Left ventricle myocardium inferior (tissue), 1 donor: ENCODE results near the gene ALCAM. TPM values are rescaled to one million over a fixed set of nuclear protein-coding genes. Genes with fewer than 3 reads are reported as not detected.

Experiments used
- DNase-seq: peaks from one replicate; pipeline ENCODE4 v3.0.0-alpha.2; 2020
- H3K27ac ChIP-seq: fragments of 200-600 bp; replicated peaks from 2 replicates; pipeline ENCODE4 v1.8.0; 2021
- H3K27me3 ChIP-seq: fragments of 200-600 bp; 2 replicates; pipeline ENCODE4 v1.8.0; 2021; ENCODE audit warnings: low read depth
- H3K36me3 ChIP-seq: fragments of 200-600 bp; 2 replicates; pipeline ENCODE4 v1.8.0; 2021
- H3K4me1 ChIP-seq: fragments of 200-600 bp; 2 replicates; pipeline ENCODE4 v1.8.0; 2021
- H3K4me3 ChIP-seq: fragments of 200-600 bp; 2 replicates; pipeline ENCODE4 v1.8.0; 2021; ENCODE audit warnings: mild to moderate bottlenecking, moderate library complexity
- H3K9me3 ChIP-seq: fragments of 200-600 bp; replicated peaks from 2 replicates; pipeline ENCODE4 v1.8.0; 2021
- CTCF ChIP-seq: fragments of 200-600 bp; IDR thresholded peaks from 2 replicates; pipeline ENCODE4 v1.8.0; 2021; ENCODE audit warnings: antibody characterized with exemption, mild to moderate bottlenecking, borderline replicate concordance
- intact Hi-C: fragments of 100-400 bp; cut with micrococcal nuclease; formaldehyde crosslinking; loops from one replicate; pipeline ENCODE4 v1.11.0; 2022
- total RNA-seq: library from RNA; stranded (reverse); fragmentation: NEBNext Ultra II Directional; extraction: Animal tissue kit (Norgen Biotek cat#: 25700); gene quantifications from one replicate; pipeline ENCODE4 v1.2.1, GENCODE V29; 2021
- donor health status: DM: no; HTN: yes; CAD: no; lungs with severe emphysema.

Gene ALCAM
- total RNA-seq, 1 donor from 2014 or later = 3.7 TPM

- H3K4me3 ChIP-seq = no peak overlapping the region
- intact Hi-C loops = no loop called here
- H3K27ac ChIP-seq = no peak overlapping the region
Observed at GRCh38 chr3:105495021-105495420, 128.3 kb downstream of the ALCAM start.

GRCh38 chr3:105496343-105496742, 129.6 kb downstream of the ALCAM start:
- Histone ChIP-seq H3K36me3 (no peaks in the 10 kb centered on the region), H3K4me1 (peaks cover 5% of the 10 kb centered on the region), H3K27ac (no peak overlapping the region), H3K4me3 (no peak overlapping the region), H3K9me3 (peaks cover 1% of the 10 kb centered on the region), H3K27me3 (no peaks in the 10 kb centered on the region)
- TF ChIP-seq CTCF = no peak
- no peak for DNase-seq
- intact Hi-C loops = no loop called here

More at GRCh38 chr3:105495021-105495420, 128.3 kb downstream of the ALCAM start:
- Histone ChIP-seq H3K27me3 (no peaks in the 10 kb centered on the region), H3K36me3 (no peaks in the 10 kb centered on the region), H3K9me3 (peaks cover 13% of the 10 kb centered on the region), H3K4me1 (peaks cover 5% of the 10 kb centered on the region)
- no peak for TF ChIP-seq CTCF
- DNase-seq = no peak

- DNase-seq = no peak
- no peak overlapping the region for H3K27ac ChIP-seq
- no peaks in the 10 kb centered on the region for H3K9me3 ChIP-seq
- H3K27me3 ChIP-seq = no peaks in the 10 kb centered on the region
- H3K4me1 ChIP-seq = peaks cover 5% of the 10 kb centered on the region
- H3K36me3 ChIP-seq = no peaks in the 10 kb centered on the region
- intact Hi-C loops = no loop called here
- no peak for TF ChIP-seq CTCF
- H3K4me3 ChIP-seq = no peak overlapping the region
Observed at GRCh38 chr3:105497386-105497785, 130.7 kb downstream of the ALCAM start.

- H3K4me3 ChIP-seq = no peak overlapping the region
- intact Hi-C loops = no loop called here
Observed at GRCh38 chr3:105499961-105500360, 133.3 kb downstream of the ALCAM start.

GRCh38 chr3:105502333-105502732, 135.6 kb downstream of the ALCAM start:
- DNase-seq = no peak
- TF ChIP-seq CTCF = no peak
- H3K27ac ChIP-seq = no peak overlapping the region
- no peaks in the 10 kb centered on the region for H3K27me3 ChIP-seq
- no peaks in the 10 kb centered on the region for H3K36me3 ChIP-seq
- no peaks in the 10 kb centered on the region for H3K9me3 ChIP-seq
- H3K4me1 ChIP-seq = no peaks in the 10 kb centered on the region
- intact Hi-C loops = no loop called here
- no peak overlapping the region for H3K4me3 ChIP-seq

More at GRCh38 chr3:105499961-105500360, 133.3 kb downstream of the ALCAM start:
- H3K4me1 ChIP-seq = peaks cover 4% of the 10 kb centered on the region
- H3K27me3 ChIP-seq = no peaks in the 10 kb centered on the region
- no peaks in the 10 kb centered on the region for H3K9me3 ChIP-seq
- no peaks in the 10 kb centered on the region for H3K36me3 ChIP-seq
- DNase-seq = no peak
- no peak overlapping the region for H3K27ac ChIP-seq
- TF ChIP-seq CTCF = no peak

- no peaks in the 10 kb centered on the region for H3K36me3 ChIP-seq
- no peak for TF ChIP-seq CTCF
- H3K4me1 ChIP-seq = no peaks in the 10 kb centered on the region
- no peaks in the 10 kb centered on the region for H3K9me3 ChIP-seq
- H3K27me3 ChIP-seq = no peaks in the 10 kb centered on the region
- intact Hi-C loops = no loop called here
- no peak overlapping the region for H3K27ac ChIP-seq
- DNase-seq = no peak
- no peak overlapping the region for H3K4me3 ChIP-seq
Observed at GRCh38 chr3:105503191-105503593, 136.5 kb downstream of the ALCAM start.
